ENCODE measurements around the gene SFXN3.

SFXN3 gene

DNA sequence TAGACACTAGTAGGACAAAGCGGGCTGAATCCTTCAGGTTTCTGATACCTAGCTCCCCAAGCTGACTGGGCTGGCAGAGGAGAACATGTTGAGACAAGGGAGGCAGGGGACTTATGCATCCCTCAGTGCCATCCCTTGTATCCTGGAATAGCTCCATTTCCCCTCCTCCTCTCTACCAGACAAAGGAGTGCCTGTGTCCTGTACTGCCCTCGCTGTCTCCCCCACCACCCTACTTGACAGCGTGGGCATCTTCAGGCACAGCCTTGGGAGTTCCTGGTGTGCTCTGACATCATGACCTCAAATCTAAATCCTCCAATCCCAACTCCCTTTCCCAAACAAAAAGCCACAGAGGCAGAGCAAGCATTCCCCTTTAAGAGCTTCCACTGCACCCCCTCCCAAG is 9.0 kb downstream of the SFXN3 start:
- Histone ChIP-seq H3K4me3 (ENCODE audit: low read length) (no peak overlapping the region), H3K4me2 (ENCODE audit: low read depth, low read length) (no peak overlapping the region), H3K27me3 (replicated peaks; ENCODE audit: insufficient read depth, low read length) (peaks cover 12% of the 10 kb centered on the region), H3K4me1 (ENCODE audit: low read length) (peaks cover 17% of the 10 kb centered on the region), H3F3A (ENCODE audit: insufficient read depth, low read length) (peaks cover 7% of the 10 kb centered on the region; the same call in 1 of the 2 replicates), H3K9me2 (replicated peaks; ENCODE audit: insufficient read depth, low read length) (no peaks in the 10 kb centered on the region), H2AFZ (ENCODE audit: low read length) (no peak overlapping the region), H3K9me3 (replicated peaks; ENCODE audit: insufficient read depth, low read length) (no peaks in the 10 kb centered on the region), H3K36me3 (replicated peaks; ENCODE audit: insufficient read depth, low read length) (no peaks in the 10 kb centered on the region), H3K79me2 (ENCODE audit: low read length) (no peaks in the 10 kb centered on the region), H3K27ac (ENCODE audit: low read length) (no peak overlapping the region), H3K9ac (ENCODE audit: low read length) (no peak overlapping the region), H4K20me1 (ENCODE audit: insufficient read depth, low read length) (no peaks in the 10 kb centered on the region)
- TF ChIP-seq EZH2phosphoT487 (IDR thresholded peaks at IDR 0.05; ENCODE audit: low read length): no peak
- no peak for TF ChIP-seq EZH2 (optimal IDR thresholded peaks at IDR 0.05; ENCODE audit: low read depth, low read length)
- TF ChIP-seq CTCF (IDR thresholded peaks at IDR 0.05; ENCODE audit: low read length): no peak
- DNase-seq: no peak

DNA sequence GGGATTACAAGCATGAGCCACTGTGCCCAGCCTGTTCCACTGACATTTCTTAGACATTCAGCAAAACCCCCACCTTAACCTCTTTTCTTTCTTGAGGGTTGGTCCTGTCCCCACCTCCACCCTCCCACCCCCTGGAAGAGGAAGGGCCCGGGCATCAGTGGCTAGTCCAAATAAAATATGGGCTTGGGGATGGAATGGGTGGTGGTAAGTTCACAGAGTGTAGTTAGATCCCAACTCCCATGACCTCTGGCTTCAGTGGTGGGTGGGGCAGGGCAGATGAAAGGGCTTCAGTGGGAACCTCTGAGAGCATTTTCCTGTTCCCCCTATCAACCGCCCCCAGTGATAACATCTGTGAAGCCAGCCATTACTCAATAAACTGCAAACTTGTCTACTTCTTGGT is 9.8 kb downstream of the SFXN3 start:
- no peaks in the 10 kb centered on the region for H3K36me3 ChIP-seq (replicated peaks; ENCODE audit: insufficient read depth, low read length)
- no peaks in the 10 kb centered on the region for H4K20me1 ChIP-seq (ENCODE audit: insufficient read depth, low read length)
- H3F3A ChIP-seq (ENCODE audit: insufficient read depth, low read length): peaks cover 7% of the 10 kb centered on the region; the same call in 1 of the 2 replicates
- H3K27ac ChIP-seq (ENCODE audit: low read length): no peak overlapping the region
- no peaks in the 10 kb centered on the region for H3K9me2 ChIP-seq (replicated peaks; ENCODE audit: insufficient read depth, low read length)
- peaks cover 4% of the 10 kb centered on the region for H3K27me3 ChIP-seq (replicated peaks; ENCODE audit: insufficient read depth, low read length)
- no peak for DNase-seq
- peaks cover 17% of the 10 kb centered on the region for H3K4me1 ChIP-seq (ENCODE audit: low read length)
- H3K4me3 ChIP-seq (ENCODE audit: low read length): no peak overlapping the region
- H3K9me3 ChIP-seq (replicated peaks; ENCODE audit: insufficient read depth, low read length): no peaks in the 10 kb centered on the region
- no peak overlapping the region for H2AFZ ChIP-seq (ENCODE audit: low read length)
- no peak overlapping the region for H3K9ac ChIP-seq (ENCODE audit: low read length)
- H3K79me2 ChIP-seq (ENCODE audit: low read length): no peaks in the 10 kb centered on the region
- TF ChIP-seq CTCF (IDR thresholded peaks at IDR 0.05; ENCODE audit: low read length): no peak
- TF ChIP-seq EZH2phosphoT487 (IDR thresholded peaks at IDR 0.05; ENCODE audit: low read length): no peak
- TF ChIP-seq EZH2 (optimal IDR thresholded peaks at IDR 0.05; ENCODE audit: low read depth, low read length): no peak
- no peak overlapping the region for H3K4me2 ChIP-seq (ENCODE audit: low read depth, low read length)

DNA sequence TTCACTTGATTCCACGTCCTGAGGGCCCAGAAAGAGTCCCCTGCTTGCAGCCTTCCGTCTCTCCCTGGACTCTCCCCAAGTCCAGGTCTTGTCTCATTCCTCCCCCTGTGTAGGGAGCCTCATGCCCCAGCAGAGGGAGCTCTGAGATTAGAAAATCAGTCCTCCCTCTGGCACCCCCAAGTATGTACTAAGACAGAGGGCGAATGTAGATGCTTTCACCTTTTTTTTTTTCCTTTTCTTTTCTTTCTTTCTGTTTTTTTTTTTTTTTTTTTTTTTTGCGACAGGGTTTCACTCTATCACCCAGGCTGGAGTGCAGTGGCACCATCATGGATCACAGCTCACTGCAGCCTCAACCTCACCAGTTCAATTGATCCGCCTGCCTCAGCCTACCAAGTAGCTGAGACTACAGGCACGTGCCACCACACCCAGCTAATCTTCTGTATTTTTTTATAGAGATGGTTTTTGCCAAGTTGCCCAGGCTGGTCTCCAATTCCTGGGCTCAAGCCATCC is 10.3 kb downstream of the SFXN3 start:
- Histone ChIP-seq H3K9me3 (replicated peaks; ENCODE audit: insufficient read depth, low read length) (no peaks in the 10 kb centered on the region), H3K36me3 (replicated peaks; ENCODE audit: insufficient read depth, low read length) (no peaks in the 10 kb centered on the region), H3K27me3 (replicated peaks; ENCODE audit: insufficient read depth, low read length) (no peaks in the 10 kb centered on the region; the same call in 1 of the 2 replicates), H3K79me2 (ENCODE audit: low read length) (no peaks in the 10 kb centered on the region), H3K9me2 (replicated peaks; ENCODE audit: insufficient read depth, low read length) (no peaks in the 10 kb centered on the region), H3K4me2 (ENCODE audit: low read depth, low read length) (no peak overlapping the region), H3F3A (ENCODE audit: insufficient read depth, low read length) (peaks cover 7% of the 10 kb centered on the region; the same call in 1 of the 2 replicates), H2AFZ (ENCODE audit: low read length) (no peak overlapping the region), H3K9ac (ENCODE audit: low read length) (no peak overlapping the region), H3K4me3 (ENCODE audit: low read length) (no peak overlapping the region), H4K20me1 (ENCODE audit: insufficient read depth, low read length) (no peaks in the 10 kb centered on the region), H3K4me1 (ENCODE audit: low read length) (peaks cover 17% of the 10 kb centered on the region), H3K27ac (ENCODE audit: low read length) (no peak overlapping the region)
- DNase-seq: peak; percentile 78
- TF ChIP-seq EZH2phosphoT487 (IDR thresholded peaks at IDR 0.05; ENCODE audit: low read length) (no peak), CTCF (IDR thresholded peaks at IDR 0.05; ENCODE audit: low read length) (peak; percentile 85)
